Neural progenitor cell (in vitro differentiated cells): Measurements from ENCODE around the gene HOXC13. TPM values are rescaled to one million over a fixed set of nuclear protein-coding genes. Genes with fewer than 3 reads are reported as not detected.

ENCODE experiments used
- DNase-seq: peaks from one replicate; pipeline ENCODE4 v3.0.0-alpha.2; 2016; ENCODE audit warnings: low spot score
- H2AFZ ChIP-seq: fragments of 200-600 bp; sonication (generic); replicated peaks from 2 replicates; pipeline ENCODE4 v1.6.1; 2016; ENCODE audit warnings: antibody characterized with exemption
- H3F3A ChIP-seq: fragments of 200-600 bp; sonication (generic); 2 replicates; pipeline ENCODE4 v1.6.1; 2016; ENCODE audit warnings: antibody characterized with exemption, low read depth
- H3K27ac ChIP-seq: fragments of 200-600 bp; sonication (generic); 2 replicates; pipeline ENCODE4 v1.5.1; 2016; ENCODE audit warnings: mild to moderate bottlenecking
- H3K27me3 ChIP-seq: fragments of 200-600 bp; sonication (generic); 2 replicates; pipeline ENCODE4 v1.6.1; 2016; ENCODE audit warnings: mild to moderate bottlenecking, moderate library complexity
- H3K36me3 ChIP-seq: fragments of 200-600 bp; sonication (generic); 2 replicates; pipeline ENCODE4 v1.5.1; 2016
- H3K4me1 ChIP-seq: fragments of 200-600 bp; sonication (generic); 2 replicates; pipeline ENCODE4 v1.6.1; 2016; ENCODE audit warnings: mixed run types
- H3K4me2 ChIP-seq: fragments of 200-600 bp; sonication (generic); 2 replicates; pipeline ENCODE4 v1.6.1; 2016
- H3K4me3 ChIP-seq: fragments of 200-600 bp; sonication (generic); 2 replicates; pipeline ENCODE4 v1.5.1; 2016
- H3K79me2 ChIP-seq: fragments of 200-600 bp; sonication (generic); 2 replicates; pipeline ENCODE4 v1.6.1; 2016; ENCODE audit warnings: low read depth
- H3K9ac ChIP-seq: fragments of 200-600 bp; sonication (generic); 2 replicates; pipeline ENCODE4 v1.6.1; 2016
- H3K9me3 ChIP-seq: fragments of 200-600 bp; sonication (generic); 2 replicates; pipeline ENCODE4 v1.5.1; 2016; ENCODE audit warnings: low read depth
- H4K20me1 ChIP-seq: fragments of 200-600 bp; sonication (generic); 2 replicates; pipeline ENCODE4 v1.6.1; 2016; ENCODE audit warnings: low read depth
- H3K27ac Mint-ChIP-seq: 3 replicates; pipeline ENCODE4 v1.8.0; 2021; ENCODE audit warnings: mixed read lengths
- H3K27me3 Mint-ChIP-seq: 2 replicates; pipeline ENCODE4 v1.8.0; 2022; ENCODE audit warnings: low read depth, mild to moderate bottlenecking, inconsistent platforms, moderate library complexity, mixed read lengths; ENCODE audit not compliant: insufficient read depth
- H3K36me3 Mint-ChIP-seq: 3 replicates; pipeline ENCODE4 v1.8.0; 2021; ENCODE audit warnings: mixed read lengths
- H3K4me1 Mint-ChIP-seq: 3 replicates; pipeline ENCODE4 v1.8.0; 2021; ENCODE audit warnings: mixed read lengths
- H3K4me3 Mint-ChIP-seq: 3 replicates; pipeline ENCODE4 v1.8.0; 2021; ENCODE audit warnings: mild to moderate bottlenecking, moderate library complexity, mixed read lengths
- H3K9me3 Mint-ChIP-seq: 3 replicates; pipeline ENCODE4 v1.8.0; 2020; ENCODE audit warnings: mixed read lengths
- CTCF ChIP-seq: fragments of 200-600 bp; sonication (generic); IDR thresholded peaks from 2 replicates; pipeline ENCODE4 v1.5.1; 2017; ENCODE audit warnings: antibody characterized with exemption, mild to moderate bottlenecking
- EZH2 ChIP-seq: fragments of 200-600 bp; sonication (generic); IDR thresholded peaks from 2 replicates; pipeline ENCODE4 v1.6.1; 2017; ENCODE audit warnings: antibody characterized with exemption, mild to moderate bottlenecking, moderate library complexity
- EZH2phosphoT487 ChIP-seq: fragments of 200-600 bp; sonication (generic); IDR thresholded peaks from 2 replicates; pipeline ENCODE4 v1.6.1; 2017; ENCODE audit warnings: antibody characterized with exemption
- total RNA-seq: library from RNA; depleted of rRNA; stranded (reverse); fragments of >200 nt; gene quantifications from 2 replicates; pipeline ENCODE4 v1.2.3, GENCODE V29; 2015; ENCODE audit warnings: low replicate concordance

Gene HOXC13
- total RNA-seq, 1 donor from 2014 or later = not detected

DNA sequence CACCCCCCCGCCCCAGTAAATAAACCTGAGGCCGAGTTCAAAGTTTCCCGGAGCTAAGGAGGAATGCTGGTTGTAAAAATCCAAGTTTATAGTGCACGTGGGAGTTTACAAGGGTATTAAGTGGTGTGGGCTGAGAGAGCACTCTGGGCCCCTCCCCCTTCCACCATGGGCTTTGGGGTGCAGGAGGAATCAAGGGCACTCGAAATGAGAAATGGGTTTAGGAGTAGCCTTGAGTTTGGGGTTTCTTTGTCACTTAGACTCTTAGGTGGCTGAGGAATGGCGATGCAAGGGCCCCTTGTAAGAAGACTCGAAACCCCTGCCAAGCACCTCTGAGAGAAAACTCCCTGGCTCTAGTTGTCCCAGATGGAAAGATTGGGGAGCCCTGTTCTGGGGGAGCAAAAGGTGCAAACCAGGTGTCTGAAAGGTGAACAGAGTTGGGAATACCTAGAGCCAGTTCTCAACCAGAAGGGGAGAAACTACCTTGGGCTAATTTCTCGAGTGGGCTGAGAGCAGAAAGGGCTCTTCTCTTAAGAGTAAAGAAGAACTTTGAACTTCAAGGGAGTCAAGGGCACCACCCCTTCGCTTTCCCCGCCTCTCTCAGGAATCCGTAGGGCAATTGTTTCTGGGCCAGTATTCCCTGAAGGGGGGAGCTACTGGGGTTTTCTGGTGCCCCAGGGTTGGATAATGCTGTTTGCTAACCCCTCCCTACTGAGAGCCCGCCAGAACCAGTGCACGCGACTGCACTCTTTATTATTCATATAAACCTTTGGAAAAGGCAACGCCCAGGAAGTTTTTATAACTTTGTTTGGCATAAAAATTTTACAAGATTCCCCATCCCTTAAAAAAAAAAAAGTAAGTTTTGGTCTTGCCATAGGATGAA, 40.1 kb downstream of the HOXC13 start:
- H3K9me3 ChIP-seq = no peaks in the 10 kb centered on the region
- H3K9ac ChIP-seq = no peak overlapping the region
- Mint-ChIP-seq H3K36me3 (no peaks in the 10 kb centered on the region), H3K27me3 (peaks cover 95% of the 10 kb centered on the region), H3K4me3 (no peak overlapping the region), H3K27ac (no peak overlapping the region), H3K9me3 (peaks cover 3% of the 10 kb centered on the region), H3K4me1 (no peaks in the 10 kb centered on the region)
- H3K36me3 ChIP-seq = no peaks in the 10 kb centered on the region
- DNase-seq = no peak
- H3K27ac ChIP-seq = no peak overlapping the region
- H2AFZ ChIP-seq = no peak overlapping the region
- H3K4me2 ChIP-seq = no peak overlapping the region
- TF ChIP-seq EZH2phosphoT487 (peak; percentile 50), EZH2 (peak; percentile 10), CTCF (no peak)
- peaks cover 100% of the 10 kb centered on the region for H3K27me3 ChIP-seq
- H3F3A ChIP-seq = no peaks in the 10 kb centered on the region
- no peak overlapping the region for H3K4me3 ChIP-seq
- H3K4me1 ChIP-seq = no peaks in the 10 kb centered on the region
- H4K20me1 ChIP-seq = peaks cover 76% of the 10 kb centered on the region
- H3K79me2 ChIP-seq = no peaks in the 10 kb centered on the region

- Histone ChIP-seq H2AFZ (no peak overlapping the region), H3K9ac (no peak overlapping the region), H3F3A (no peaks in the 10 kb centered on the region), H3K27ac (no peak overlapping the region), H3K36me3 (no peaks in the 10 kb centered on the region), H3K4me2 (no peak overlapping the region), H3K4me1 (no peaks in the 10 kb centered on the region), H3K9me3 (no peaks in the 10 kb centered on the region), H3K27me3 (peaks cover 100% of the 10 kb centered on the region), H4K20me1 (peaks cover 75% of the 10 kb centered on the region), H3K79me2 (no peaks in the 10 kb centered on the region), H3K4me3 (no peak overlapping the region)
- no peak overlapping the region for H3K4me3 Mint-ChIP-seq
- H3K27ac Mint-ChIP-seq = no peak overlapping the region
- TF ChIP-seq CTCF (no peak), EZH2 (peak; percentile 37), EZH2phosphoT487 (peak; percentile 79)
- H3K27me3 Mint-ChIP-seq = peaks cover 98% of the 10 kb centered on the region
- DNase-seq = no peak
- peaks cover 3% of the 10 kb centered on the region for H3K9me3 Mint-ChIP-seq
- no peaks in the 10 kb centered on the region for H3K4me1 Mint-ChIP-seq
- no peaks in the 10 kb centered on the region for H3K36me3 Mint-ChIP-seq
Observed at GRCh38 chr12:53980104-53980801, 41.6 kb downstream of the HOXC13 start.

DNA sequence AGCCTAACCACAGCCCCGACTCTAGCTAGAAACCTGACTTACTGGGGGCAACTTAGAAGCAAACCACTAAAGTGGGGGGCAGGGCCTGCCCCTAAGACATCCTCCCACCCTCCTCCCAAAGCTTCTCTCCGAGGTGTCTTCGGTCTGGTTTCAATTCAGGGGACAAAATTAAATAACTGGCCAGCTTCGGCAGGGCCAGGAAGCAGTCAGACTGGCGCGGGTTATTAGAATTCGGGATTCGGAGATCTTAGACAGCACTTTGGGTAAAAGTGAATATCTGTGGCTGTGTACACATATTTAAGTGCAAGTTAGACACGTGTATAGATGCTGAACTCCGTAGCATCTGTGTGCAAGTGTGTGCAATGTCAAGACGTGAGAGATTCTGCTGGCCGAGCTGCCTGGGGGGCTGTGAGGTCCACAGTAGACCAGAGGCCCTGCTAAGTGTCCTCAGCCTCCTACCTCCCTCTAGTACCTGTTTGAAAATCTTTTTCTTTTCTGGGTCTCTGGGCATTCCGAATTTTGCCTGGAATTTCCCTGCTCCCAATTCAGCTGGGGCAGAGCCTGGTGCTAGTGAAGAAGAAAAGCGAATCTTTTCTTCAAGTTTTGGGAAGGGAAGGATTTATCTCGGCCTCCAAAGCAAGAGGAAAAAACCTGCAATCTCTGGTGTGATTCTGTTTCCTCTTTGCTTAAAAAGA, 42.3 kb downstream of the HOXC13 start:
- Mint-ChIP-seq H3K4me1 (no peaks in the 10 kb centered on the region), H3K36me3 (no peaks in the 10 kb centered on the region), H3K9me3 (peaks cover 3% of the 10 kb centered on the region), H3K27me3 (peaks cover 98% of the 10 kb centered on the region), H3K4me3 (no peak overlapping the region), H3K27ac (no peak overlapping the region)
- H3K4me2 ChIP-seq = no peak overlapping the region
- no peaks in the 10 kb centered on the region for H3K4me1 ChIP-seq
- no peak overlapping the region for H2AFZ ChIP-seq
- DNase-seq = no peak
- H4K20me1 ChIP-seq = peaks cover 75% of the 10 kb centered on the region
- no peaks in the 10 kb centered on the region for H3F3A ChIP-seq
- no peak overlapping the region for H3K27ac ChIP-seq
- H3K79me2 ChIP-seq = no peaks in the 10 kb centered on the region
- no peaks in the 10 kb centered on the region for H3K36me3 ChIP-seq
- H3K9ac ChIP-seq = no peak overlapping the region
- no peak for TF ChIP-seq EZH2phosphoT487
- no peak for TF ChIP-seq CTCF
- TF ChIP-seq EZH2 = no peak
- peaks cover 100% of the 10 kb centered on the region for H3K27me3 ChIP-seq
- no peak overlapping the region for H3K4me3 ChIP-seq
- no peaks in the 10 kb centered on the region for H3K9me3 ChIP-seq
